ENCODE results near the gene PPP1R3C.

GRCh38 chr10:91617072-91617609 lies 15.7 kb downstream of the PPP1R3C start:
- TF ChIP-seq POLR2A (IDR thresholded peaks at IDR 0.05) (no peak), CTCF (IDR thresholded peaks at IDR 0.05) (no peak), POLR2AphosphoS5 (IDR thresholded peaks at IDR 0.05) (no peak)
